Fibroblast of the aortic adventitia (primary cell): ENCODE measurements around the gene TCL1B. TPM values are rescaled to one million over a fixed set of nuclear protein-coding genes. Genes with fewer than 3 reads are reported as not detected.

Source experiments
- DNase-seq: peaks from one replicate; pipeline ENCODE4 v3.0.0-alpha.2; 2010; ENCODE audit warnings: low read depth
- H3K4me3 ChIP-seq: 2 replicates; pipeline ENCODE4 v1.5.1; 2011; ENCODE audit warnings: low read depth, mild to moderate bottlenecking, control low read depth, low read length, moderate library complexity
- total RNA-seq: library from RNA; depleted of rRNA; stranded (reverse); fragments of >200 nt; gene quantifications from 2 replicates; pipeline ENCODE4 v1.2.3, GENCODE V29; 2012; ENCODE audit warnings: low replicate concordance
- TF ChIP-seq, protein P1 (sequence below): IDR thresholded peaks from 2 replicates; pipeline ENCODE4 v1.5.1; 2011; ENCODE audit warnings: mild to moderate bottlenecking, low read length, control low read depth, inconsistent platforms; ENCODE audit not compliant: insufficient read depth

Gene TCL1B
- total RNA-seq, 1 donor: not detected

DNA sequence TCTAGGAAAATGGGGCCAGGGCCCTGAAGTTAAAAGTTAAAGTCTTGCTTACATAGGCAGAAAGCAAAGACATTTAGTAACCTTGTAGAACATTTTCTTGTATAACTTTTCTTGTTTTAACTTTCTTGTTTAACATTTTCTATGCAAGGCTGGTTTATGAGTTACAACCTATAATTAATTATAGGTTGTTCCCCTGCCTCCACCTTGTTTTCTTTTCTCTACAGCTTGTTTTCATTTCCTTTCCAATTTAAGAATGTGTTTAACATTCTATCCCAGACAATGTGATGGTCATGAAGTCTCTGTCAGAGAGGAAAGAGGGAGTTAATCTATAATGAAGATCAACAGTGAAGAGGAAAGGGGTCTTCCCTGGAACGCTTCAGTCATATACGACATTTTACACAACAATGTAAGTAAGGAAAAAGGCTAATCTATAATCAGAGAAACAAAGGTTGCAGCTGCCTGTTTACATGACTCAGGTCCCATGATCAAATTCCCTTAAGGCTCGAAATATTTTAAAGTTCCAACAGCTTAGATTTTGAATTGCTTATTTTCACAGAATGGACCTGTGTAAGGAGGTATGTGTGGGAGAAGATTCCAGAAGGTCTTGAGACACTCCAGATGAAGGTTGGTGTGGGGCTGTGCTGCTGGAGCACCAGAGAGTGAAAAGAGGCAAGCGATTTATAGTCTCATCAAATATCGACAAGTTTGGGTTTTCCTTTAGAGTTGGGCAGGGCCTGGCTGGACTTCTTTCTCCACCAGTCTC, 34.2 kb upstream of the TCL1B start:
- DNase-seq: no peak
- no peak overlapping the region for H3K4me3 ChIP-seq
- TF ChIP-seq, protein P1, sequence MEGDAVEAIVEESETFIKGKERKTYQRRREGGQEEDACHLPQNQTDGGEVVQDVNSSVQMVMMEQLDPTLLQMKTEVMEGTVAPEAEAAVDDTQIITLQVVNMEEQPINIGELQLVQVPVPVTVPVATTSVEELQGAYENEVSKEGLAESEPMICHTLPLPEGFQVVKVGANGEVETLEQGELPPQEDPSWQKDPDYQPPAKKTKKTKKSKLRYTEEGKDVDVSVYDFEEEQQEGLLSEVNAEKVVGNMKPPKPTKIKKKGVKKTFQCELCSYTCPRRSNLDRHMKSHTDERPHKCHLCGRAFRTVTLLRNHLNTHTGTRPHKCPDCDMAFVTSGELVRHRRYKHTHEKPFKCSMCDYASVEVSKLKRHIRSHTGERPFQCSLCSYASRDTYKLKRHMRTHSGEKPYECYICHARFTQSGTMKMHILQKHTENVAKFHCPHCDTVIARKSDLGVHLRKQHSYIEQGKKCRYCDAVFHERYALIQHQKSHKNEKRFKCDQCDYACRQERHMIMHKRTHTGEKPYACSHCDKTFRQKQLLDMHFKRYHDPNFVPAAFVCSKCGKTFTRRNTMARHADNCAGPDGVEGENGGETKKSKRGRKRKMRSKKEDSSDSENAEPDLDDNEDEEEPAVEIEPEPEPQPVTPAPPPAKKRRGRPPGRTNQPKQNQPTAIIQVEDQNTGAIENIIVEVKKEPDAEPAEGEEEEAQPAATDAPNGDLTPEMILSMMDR: no peak

- no peak overlapping the region for H3K4me3 ChIP-seq
- DNase-seq: no peak
- TF ChIP-seq, protein P1: no peak
Measured at GRCh38 chr14:95652690-95653089, 33.5 kb upstream of the TCL1B start.

- H3K4me3 ChIP-seq: no peak overlapping the region
- DNase-seq: no peak
- TF ChIP-seq, protein P1: no peak
Measured at GRCh38 chr14:95655461-95655860, 30.8 kb upstream of the TCL1B start.

- no peak overlapping the region for H3K4me3 ChIP-seq
- DNase-seq: no peak
- TF ChIP-seq, protein P1: no peak
Measured at GRCh38 chr14:95656634-95657033, 29.6 kb upstream of the TCL1B start.

GRCh38 chr14:95657454-95657853, 28.8 kb upstream of the TCL1B start:
- no peak for DNase-seq
- TF ChIP-seq, protein P1: no peak
- H3K4me3 ChIP-seq: no peak overlapping the region

GRCh38 chr14:95659293-95659989, 26.8 kb upstream of the TCL1B start:
- no peak for DNase-seq
- H3K4me3 ChIP-seq: no peak overlapping the region
- TF ChIP-seq, protein P1: no peak
